GM19467 (cell line): Measurements from ENCODE around the gene ALK.

ENCODE experiments used
- ATAC-seq: cut with Tn5 transposase; IDR thresholded peaks from one replicate; pipeline ENCODE4 v1.9.1; 2021; ENCODE audit warnings: mild to moderate bottlenecking, moderate library complexity; ENCODE audit not compliant: unreplicated experiment

ALK gene

GRCh38 chr2:29910465-29910864 is 10.9 kb downstream of the ALK start:
- no peak for ATAC-seq

DNA sequence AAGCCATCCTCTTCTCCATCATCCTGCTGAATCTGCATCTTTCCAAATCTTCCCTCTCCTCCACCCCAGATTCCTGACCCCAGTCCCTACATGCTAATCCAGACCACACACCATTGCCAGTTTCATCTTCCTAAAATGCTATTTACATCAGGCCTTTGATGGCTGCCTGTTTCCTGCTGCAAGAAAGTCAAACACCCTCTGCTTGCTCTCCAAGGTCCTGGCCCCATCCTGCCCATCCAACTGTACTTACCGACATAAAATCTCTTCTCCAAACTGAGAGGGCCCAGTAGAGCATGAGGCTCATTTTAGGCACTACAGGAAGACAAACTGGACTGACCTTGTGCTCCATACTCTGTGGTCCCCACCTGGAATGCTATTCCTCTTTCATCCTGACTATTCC is 19.0 kb downstream of the ALK start:
- no peak for ATAC-seq

DNA sequence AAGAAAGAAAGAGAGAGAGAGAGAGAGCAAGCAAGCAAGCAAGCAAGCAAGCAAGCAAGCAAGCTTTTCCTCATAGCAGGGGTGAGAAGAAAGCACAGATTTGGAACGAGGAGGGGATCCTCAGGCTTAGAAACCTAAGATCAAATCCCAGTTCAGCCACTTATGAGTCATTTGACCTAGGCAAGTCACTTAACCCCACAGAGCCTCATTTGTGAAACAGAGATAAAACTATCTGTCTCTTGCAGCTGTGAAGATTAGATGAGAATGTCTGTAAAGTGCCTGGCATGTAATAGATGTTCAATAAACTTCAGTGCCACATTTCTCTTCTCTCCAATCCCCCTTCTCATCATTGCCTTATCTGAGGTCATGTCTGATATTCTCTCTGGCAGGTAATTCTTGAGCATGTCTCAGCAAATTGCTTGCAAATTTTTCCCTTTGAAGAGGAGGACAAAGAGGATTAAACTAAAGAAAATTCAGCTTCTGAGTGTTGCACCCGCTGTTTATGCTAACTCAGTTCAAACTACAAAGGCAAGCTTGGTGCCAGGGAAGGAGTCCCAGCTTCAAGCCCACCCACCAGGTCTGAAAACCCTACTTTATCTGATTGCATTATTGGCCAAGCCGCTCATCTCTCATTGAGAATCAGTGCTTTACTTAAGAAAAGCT is 20.3 kb downstream of the ALK start:
- no peak for ATAC-seq

GRCh38 chr2:29898999-29899398 is 22.4 kb downstream of the ALK start:
- no peak for ATAC-seq

- ATAC-seq, result no peak
These were observed 26.4 kb downstream of the ALK start for GRCh38 chr2:29894822-29895614.

GRCh38 chr2:29892585-29893259 is 28.7 kb downstream of the ALK start:
- ATAC-seq, result no peak

- no peak for ATAC-seq
These were observed 40.2 kb downstream of the ALK start for GRCh38 chr2:29881089-29881730.

DNA sequence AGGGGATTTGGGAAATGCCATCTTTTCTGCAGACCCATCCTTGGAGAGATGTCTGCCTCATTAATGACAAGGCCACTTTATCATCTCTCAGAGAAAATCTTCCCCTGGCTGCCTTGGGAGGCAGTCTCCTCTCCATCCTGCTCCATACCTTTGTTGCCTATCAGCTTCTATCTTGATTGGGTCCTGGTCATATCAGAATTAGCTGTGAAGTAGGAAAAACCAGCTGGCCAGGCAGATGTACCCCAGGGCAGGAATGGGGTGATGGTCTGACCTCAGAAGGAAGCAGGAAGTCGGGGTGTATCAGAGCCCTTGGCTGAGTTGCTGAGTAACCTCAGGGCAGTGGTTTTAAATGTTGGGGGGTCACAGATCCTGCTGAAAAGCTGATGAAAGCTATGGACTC is 41.3 kb downstream of the ALK start:
- no peak for ATAC-seq

DNA sequence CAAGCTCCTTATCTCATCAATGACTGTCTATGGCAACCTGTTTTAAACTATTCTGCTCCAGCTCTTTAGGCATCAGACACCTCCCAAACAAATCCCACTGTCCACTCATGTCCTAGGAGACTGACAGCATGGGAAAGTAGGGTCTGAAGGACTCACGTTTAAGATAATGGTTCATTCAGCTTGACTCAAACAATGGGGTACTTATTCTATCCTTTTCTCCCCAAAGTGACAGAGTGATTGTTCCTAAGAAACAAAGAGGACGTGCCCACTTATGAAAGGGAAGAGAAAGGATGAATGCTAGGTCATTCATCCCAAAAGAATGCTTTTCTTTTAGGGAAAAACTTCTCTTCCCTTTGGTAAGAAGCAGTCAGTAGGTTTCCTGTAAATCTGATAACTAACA is 41.9 kb downstream of the ALK start:
- no peak for ATAC-seq

DNA sequence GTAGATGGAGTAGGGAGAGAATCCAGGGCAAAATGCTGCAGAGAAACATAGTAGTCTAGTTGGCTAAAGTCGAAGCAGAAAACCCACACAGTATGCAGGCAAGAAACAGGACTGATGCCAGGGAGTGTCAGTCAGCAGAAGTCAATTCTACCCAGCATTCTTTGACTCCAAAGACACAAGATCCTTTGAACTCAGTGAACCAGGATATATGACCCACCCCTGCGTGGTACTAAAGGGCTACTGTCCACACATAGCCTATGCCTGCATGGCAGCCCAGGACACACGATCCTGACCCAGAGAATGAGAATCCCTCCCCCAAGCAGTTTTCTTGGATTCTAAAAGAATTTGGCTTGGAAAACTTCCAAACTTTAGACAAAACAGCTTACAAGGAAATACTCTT is 42.5 kb downstream of the ALK start:
- ATAC-seq, result no peak

GRCh38 chr2:29876374-29876773 is 45.0 kb downstream of the ALK start:
- no peak for ATAC-seq

- ATAC-seq, result no peak
These were observed 46.6 kb downstream of the ALK start for GRCh38 chr2:29874745-29875144.

GRCh38 chr2:29872870-29873269 is 48.5 kb downstream of the ALK start:
- no peak for ATAC-seq

GRCh38 chr2:29871541-29871940 is 49.8 kb downstream of the ALK start:
- ATAC-seq, result no peak

GRCh38 chr2:29865512-29865911 is 55.9 kb downstream of the ALK start:
- no peak for ATAC-seq

- ATAC-seq, result no peak
These were observed 56.4 kb downstream of the ALK start for GRCh38 chr2:29864988-29865387.

DNA sequence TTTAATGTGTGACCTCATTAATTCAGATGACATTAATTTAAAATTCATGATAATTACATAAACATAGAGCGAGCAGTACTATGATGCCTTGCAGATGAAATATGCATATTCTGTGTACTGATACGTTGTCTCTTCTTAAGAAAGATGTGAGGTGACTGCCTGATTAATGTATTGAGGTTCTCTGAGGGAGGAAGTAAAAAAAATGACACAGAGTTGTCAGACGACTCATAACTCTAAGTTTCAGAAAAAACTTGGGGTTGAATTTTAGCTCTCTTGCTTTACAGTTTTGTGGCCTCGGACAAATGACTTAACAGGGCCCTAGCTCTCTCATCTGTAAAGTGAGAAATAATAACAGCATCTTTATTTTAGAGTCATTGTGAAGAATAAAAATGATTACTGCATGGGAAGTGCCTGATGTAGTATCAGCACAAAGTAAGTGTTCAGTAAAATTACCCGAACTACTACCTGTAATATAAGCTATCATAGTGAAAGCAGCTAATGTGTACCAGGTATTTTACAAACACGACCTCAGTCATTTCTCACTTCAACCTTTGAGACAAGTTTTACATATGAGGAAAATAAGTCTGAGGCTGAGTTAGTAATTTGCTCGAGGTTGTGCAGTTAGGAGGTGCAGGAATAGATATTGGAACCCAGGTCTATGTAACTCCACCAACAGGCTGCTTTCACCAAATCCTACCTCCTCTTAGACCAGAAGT is 65.3 kb downstream of the ALK start:
- no peak for ATAC-seq

GRCh38 chr2:29850794-29851193 is 70.6 kb downstream of the ALK start:
- no peak for ATAC-seq

- no peak for ATAC-seq
These were observed 72.6 kb downstream of the ALK start for GRCh38 chr2:29848566-29849310.

GRCh38 chr2:29847886-29848285 is 73.5 kb downstream of the ALK start:
- no peak for ATAC-seq
